ENCODE measurements around the gene CACHD1.

The CACHD1 gene

GRCh38 chr1:64659478-64660138 is 189.7 kb downstream of the CACHD1 start:
- no peak for DNase-seq (ENCODE audit: low read depth)

DNA sequence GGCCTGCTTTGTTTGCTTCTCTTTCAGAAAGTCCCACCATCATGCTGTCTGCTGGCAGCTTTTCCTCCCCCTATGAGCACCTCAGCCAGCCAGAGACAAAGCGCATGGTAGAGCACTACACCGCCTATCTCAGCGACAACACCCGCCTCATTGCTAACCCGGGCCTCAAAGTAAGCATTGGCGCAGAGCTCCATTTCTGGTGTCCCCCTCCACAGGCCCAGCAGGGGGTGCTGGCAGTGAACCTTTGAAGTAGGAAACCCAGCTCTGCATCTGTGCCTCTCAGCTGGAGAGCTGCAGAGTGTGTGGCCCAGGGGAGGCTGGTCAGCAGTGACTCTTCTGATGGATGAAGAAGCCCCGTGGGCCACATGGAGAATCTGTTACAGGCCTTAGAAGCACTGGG is 193.7 kb downstream of the CACHD1 start:
- no peak for DNase-seq (ENCODE audit: low read depth)

DNA sequence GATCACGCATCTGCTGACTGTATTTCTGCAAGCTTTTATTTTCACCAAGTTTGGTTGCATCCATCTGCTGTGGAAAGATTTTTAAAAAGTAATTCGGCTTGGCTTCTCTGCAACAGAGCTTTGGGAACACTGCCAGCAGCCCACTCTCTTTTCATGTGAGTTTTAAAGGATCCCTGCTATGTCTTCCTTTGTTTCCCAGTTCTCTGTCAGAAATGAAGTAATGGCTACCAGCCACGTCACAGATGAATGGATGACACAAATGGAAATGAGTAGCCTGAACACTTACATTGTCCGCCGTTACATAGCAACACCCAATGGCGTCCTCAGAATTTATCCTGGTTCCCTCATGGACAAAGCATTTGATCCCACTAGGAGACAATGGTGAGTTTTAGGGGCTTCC is 194.4 kb downstream of the CACHD1 start:
- DNase-seq (ENCODE audit: low read depth): no peak

DNA sequence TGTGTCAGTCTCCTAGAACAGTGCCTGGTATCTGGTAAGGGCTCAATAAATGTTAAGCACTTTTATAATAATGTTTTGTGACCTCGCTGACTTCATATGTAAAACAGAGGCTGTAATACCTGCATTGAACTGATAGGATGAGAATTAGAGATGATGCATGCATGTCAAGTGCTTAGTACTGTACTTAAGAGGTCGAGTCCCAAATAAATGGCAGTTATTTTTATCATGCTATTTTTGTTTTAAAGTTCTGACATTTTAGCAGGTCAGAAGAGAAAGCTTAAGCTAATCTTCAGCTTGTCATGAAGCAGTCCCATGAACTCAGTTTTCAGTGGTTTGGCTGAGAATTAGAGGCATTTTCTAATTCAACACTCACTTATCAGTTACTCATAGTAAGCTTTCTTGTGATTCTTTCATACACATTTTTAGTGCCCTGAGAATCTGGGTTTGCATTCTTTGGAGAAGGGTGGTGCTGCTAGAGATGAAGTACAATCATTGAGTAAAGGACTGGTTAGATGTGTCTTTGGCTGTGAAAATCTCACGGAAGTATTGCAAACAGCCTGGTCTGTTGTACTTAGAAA is 199.3 kb downstream of the CACHD1 start:
- no peak for DNase-seq (ENCODE audit: low read depth)

DNA sequence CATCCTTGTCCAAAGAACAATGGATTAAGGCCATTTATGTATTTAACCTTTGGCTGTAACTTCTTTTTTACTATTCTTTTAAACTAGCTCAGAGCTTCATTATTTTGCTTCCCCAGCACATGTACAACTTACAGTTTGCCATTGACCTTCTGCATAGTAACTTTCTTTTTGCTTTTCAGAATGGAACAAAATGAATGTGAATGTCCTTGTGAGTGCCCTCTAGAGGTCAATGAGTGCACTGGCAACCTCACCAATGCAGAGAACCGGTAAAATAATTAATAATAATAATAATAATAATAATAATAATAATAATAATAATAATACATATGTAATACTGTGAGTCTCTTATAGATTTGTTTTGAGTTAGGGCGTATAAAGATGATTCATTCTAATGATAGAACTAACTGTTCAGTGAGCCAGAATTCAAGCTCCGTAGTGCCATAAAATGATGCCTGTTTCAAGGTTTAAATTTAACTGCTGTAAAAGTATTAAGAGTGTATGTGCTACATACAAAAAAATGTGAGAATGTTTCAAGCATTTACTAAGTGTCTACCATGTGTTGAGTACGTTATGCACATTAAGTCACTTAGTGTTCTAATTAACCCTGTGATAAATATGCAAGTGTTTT is 205.9 kb downstream of the CACHD1 start:
- DNase-seq (ENCODE audit: low read depth): no peak

DNA sequence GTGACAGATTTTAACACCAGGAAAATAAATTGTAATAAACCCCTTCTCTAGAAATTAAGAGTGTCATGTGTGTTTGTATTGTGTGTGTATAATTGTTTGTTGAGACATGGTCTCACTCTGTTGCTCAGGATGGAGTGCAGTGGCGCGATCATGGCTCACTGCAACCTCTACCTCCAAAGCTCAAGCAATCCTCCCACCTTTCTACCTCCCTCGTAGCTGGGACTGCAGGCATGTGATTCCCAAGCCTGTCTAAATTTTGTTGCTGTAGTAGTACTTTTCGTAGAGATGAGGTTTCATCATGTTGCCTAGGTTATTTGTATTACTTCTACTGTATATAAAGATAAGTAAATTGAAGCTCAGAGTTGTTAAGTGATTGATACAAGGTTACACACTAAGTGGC is 206.5 kb downstream of the CACHD1 start:
- no peak for DNase-seq (ENCODE audit: low read depth)

GRCh38 chr1:64677532-64677931 is 207.6 kb downstream of the CACHD1 start:
- no peak for DNase-seq (ENCODE audit: low read depth)

DNA sequence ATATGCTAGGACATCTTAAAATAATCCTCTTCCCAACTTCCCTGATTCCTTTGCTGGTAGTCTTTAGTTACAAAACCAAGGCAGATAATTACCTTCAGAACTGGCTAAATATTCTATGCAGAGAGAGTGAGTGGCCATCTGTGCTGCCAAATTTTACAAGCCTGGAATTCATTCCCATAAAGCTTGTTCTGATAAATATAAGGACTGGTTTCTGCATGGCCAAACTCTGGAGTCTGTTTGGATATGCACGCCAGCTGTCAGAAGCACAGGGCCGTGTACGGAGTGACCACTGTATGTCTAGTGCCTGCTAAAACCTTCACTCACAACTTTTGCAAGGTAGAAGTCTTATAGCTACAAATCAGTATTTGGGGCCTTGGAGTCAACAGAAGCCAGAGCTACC is 208.4 kb downstream of the CACHD1 start:
- no peak for DNase-seq (ENCODE audit: low read depth)

GRCh38 chr1:64679177-64679576 is 209.2 kb downstream of the CACHD1 start:
- DNase-seq (ENCODE audit: low read depth): no peak

- no peak for DNase-seq (ENCODE audit: low read depth)
Observed at GRCh38 chr1:64680599-64680998, 210.7 kb downstream of the CACHD1 start.

DNA sequence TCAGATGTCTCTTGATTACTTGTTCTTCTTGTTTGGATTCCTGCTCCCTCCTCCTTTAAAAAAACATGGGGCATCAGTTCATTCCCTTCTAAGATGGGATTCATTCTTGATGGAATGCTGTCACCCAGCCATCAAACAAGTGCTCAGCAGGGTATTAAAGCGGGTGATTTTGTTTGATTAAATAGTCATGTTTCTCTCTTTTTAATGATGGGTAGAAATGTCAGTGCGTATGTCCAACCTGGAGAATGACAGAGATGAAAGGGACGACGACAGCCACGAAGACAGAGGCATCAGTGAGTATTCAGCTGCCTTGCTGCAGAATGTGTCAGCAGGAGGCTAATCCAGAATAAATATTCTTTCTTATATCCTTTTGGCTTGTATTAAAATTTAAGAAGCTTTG is 211.1 kb downstream of the CACHD1 start:
- DNase-seq (ENCODE audit: low read depth): no peak

GRCh38 chr1:64683419-64683818 is 213.5 kb downstream of the CACHD1 start:
- DNase-seq (ENCODE audit: low read depth): no peak

- DNase-seq (ENCODE audit: low read depth): no peak
Observed at GRCh38 chr1:64685217-64685616, 215.3 kb downstream of the CACHD1 start.

GRCh38 chr1:64685765-64686341 is 215.9 kb downstream of the CACHD1 start:
- DNase-seq (ENCODE audit: low read depth): no peak

DNA sequence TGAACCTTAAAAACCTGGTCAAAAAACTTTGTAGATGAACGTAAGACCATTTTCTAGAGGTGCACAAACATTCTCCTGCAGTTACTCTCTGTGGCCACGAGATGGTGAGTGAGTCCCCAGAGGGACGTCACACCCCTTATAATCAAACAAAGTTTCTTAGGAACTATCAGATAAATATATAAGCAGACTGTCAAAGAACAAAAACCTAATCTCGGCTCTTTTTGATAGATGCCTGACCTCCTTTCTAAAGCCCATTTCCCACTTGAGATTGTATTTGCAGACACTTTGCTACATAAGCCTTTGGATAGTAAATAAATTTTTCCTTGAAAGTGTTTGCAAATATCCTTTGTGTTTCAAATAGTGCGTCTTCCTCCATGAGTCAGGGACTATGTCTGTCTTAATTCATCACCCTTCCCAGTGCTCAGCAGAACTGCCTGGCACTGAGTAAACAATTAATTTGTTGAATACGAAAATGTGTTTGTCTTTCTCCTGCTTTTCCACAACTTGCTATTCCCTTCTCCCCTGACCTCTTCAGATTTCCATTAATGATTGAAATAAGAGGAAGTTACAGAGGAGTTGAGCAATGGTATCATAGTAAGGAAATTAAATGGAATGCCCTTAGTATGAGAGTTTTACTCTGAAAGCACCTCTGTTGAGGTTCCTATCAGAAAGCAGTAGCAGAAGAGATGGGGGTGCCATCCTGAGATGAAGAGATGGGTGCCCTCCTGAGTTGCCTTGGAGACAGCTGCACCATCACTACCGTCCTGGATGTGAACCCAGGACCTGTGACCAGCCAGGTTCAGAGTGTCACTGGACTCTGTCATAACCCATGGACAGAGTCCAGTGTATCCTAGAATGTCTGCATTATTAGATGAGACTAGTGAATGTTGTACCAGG is 217.1 kb downstream of the CACHD1 start:
- no peak for DNase-seq (ENCODE audit: low read depth)

GRCh38 chr1:64687725-64688327 is 217.9 kb downstream of the CACHD1 start:
- DNase-seq (ENCODE audit: low read depth): no peak

DNA sequence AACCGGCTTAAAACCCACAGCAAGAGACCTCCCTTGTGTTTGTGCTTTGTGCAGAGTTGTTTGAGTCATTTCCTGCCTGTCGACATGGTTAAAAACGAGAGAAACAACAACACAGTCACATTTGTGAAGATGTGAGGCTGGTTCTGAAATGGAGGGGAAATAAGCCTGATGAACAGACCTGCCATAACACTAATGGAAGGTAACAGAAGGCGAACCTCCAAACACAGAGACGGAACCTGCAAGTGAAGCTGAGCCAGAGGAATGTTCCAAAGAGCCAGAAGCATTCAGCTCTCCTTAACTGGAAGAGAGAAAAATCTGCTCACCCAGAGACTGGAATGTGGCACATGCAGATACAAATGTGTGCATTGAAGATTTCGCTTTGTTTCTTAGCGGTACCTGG is 221.7 kb downstream of the CACHD1 start:
- no peak for DNase-seq (ENCODE audit: low read depth)

GRCh38 chr1:64692911-64693310 is 223.0 kb downstream of the CACHD1 start:
- no peak for DNase-seq (ENCODE audit: low read depth)

DNA sequence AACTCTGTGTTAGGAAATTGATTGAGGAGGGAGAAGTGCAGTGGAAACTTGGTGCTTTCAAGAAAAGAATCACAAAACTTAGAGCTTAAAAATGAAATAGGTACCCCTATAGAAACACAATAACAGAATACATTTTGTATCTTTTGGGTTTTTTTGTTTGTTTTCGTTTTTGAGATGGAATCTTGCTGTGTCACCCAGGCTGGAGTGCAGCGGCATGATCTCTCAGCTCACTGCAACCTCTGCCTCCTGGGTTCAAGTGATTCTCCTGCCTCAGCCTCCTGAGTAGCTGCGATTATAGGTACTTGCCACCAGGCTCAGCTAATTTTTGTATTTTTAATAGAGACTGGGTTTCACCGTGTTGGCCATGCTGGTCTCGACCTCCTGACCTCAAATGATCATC is 223.5 kb downstream of the CACHD1 start:
- DNase-seq (ENCODE audit: low read depth): no peak

DNA sequence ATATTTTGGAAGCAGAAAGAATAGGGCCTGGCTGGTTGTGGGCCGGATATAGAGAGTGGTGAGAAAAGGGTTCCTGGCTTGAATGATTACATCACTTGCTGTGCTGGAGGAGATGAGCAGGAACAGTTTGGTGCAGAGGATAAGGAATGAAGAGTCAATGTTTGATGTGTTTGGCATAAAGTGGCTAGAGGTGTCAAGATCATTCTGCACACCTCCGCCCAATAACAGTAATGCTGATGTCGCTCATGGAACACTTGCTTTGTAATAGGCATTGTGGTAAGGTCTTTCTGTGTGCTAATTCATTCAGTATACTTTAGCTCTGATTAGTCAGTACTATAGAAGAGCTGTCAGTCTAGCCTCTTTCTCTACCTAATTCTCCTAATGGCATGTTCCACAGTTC is 226.9 kb downstream of the CACHD1 start:
- DNase-seq (ENCODE audit: low read depth): no peak

GRCh38 chr1:64699327-64699726 is 229.4 kb downstream of the CACHD1 start:
- DNase-seq (ENCODE audit: low read depth): no peak

- DNase-seq (ENCODE audit: low read depth): no peak
Observed at GRCh38 chr1:64701071-64701470, 231.1 kb downstream of the CACHD1 start.
